HG03457 (cell line): ENCODE measurements around the gene ZNF225.
A peak's percentile ranks its signal among the peaks of the same experiment; 100 is the strongest.
"Not testable (repeated sequence)": the region's sequence is repeated elsewhere in the genome, so short reads cannot be mapped to it uniquely, and the experiment has no call there.

ENCODE experiments used
- ATAC-seq: cut with Tn5 transposase; IDR thresholded peaks from one replicate; pipeline ENCODE4 v1.9.1; 2021; ENCODE audit warnings: moderate number of reproducible peaks; ENCODE audit not compliant: unreplicated experiment

ZNF225 gene

DNA sequence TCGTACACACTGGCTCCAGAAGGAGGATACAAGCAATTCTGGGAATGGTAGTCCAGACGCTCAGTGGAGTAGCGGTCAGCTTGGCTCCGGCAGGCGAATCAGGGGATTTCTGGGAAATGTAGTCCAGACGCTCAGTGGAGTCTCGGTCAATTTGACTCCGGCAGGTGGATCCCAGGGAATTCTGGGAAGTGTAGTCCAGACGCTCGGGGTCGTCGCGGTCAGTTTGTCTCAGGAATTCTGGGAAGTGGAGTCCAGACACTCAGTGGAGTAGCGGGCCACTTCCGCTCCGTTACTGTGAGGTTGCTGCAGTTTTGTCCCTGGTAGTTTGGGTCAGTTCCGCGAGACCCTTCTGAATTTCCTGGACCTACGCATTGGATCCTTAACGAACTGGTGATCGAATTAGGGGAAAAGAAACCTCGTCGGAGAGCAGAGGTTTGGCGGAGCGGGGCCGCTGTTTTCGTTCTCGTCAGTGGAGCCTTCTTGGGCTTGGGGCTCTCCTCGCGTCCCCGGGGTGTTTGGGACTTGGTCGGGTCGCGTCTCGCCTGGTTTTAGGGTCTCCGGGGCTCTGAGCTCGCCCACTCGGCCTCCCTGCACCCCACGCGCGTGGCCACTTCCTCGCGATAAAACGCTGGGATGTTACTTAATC, at the start of gene ZNF225:
Gene ZNF225, plus strand, starts transcription at position 262 of the 646 bp plus-strand sequence. CDS start 2,429 bp downstream, outside the sequence.
- ATAC-seq, result peak; percentile 81

DNA sequence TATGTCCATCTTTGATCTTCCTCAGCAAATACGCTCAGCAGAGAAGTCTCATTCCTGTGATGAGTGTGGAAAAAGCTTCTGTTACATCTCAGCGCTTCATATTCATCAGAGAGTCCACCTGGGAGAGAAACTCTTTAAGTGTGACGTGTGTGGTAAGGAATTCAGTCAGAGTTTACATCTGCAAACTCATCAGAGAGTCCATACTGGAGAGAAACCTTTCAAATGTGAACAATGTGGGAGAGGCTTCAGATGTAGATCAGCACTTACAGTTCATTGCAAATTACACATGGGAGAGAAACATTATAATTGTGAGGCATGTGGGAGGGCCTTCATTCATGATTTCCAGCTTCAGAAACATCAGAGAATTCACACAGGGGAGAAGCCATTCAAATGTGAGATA, 46.9 kb upstream of the ZNF225 start:
- ATAC-seq, result no peak

DNA sequence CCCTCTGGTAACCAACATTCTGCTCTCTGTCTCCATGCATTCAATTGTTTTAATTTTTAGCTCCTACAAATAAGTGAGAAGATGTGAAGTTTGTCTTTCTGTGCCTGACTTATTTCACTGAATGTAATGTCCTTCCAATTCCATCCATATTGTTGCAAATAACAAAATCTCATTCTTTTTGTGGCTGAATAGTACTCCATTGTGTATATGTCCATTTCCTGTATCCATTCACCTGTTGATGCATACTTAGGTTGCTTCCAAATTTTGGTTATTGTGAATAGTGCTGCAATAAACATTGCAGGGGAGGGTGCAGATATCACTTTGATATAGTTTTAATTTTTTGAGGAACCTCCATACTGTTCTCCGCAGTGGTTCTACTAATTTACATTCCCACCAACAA, 43.8 kb upstream of the ZNF225 start:
- no peak for ATAC-seq

DNA sequence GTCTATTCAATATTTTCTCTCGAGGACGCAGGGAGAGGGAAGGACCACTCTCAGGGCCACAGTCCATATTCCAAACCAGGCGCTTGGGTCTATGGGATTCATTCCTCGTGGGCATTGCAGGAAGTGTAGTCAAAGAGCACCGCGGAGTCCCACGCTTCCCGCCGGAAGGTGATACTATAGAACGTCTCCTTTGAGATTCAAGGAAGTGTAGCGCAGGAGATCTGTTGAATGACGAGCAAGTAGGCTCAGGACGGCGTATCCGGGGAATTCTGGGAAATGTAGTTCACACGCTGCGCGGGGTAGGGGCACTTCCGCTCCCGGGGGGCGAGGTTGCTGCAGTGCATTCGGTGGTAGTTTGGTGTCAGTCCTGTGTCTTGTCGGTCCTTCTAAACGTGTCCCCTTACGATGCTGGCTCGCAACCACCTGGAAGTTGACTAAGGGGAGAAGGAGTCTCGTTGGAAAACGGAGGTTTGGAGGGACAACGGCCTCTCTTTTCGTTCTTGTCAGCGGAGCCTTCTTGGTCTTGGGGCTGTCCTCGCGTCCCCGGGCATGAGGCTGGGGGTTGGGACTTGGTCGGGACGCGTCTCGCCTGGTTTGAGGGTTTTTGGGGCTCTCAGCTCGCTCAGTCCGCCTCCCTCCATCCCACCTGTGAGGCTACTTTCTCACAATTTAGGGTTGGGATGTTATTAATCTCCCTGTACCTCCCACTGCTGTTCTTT, 41.2 kb upstream of the ZNF225 start, which contains the start of gene ZNF284:
Gene ZNF284, plus strand, starts transcription at position 336 of the 719 bp plus-strand sequence. CDS start 4,231 bp downstream, outside the sequence.
- peak; percentile 83 for ATAC-seq

DNA sequence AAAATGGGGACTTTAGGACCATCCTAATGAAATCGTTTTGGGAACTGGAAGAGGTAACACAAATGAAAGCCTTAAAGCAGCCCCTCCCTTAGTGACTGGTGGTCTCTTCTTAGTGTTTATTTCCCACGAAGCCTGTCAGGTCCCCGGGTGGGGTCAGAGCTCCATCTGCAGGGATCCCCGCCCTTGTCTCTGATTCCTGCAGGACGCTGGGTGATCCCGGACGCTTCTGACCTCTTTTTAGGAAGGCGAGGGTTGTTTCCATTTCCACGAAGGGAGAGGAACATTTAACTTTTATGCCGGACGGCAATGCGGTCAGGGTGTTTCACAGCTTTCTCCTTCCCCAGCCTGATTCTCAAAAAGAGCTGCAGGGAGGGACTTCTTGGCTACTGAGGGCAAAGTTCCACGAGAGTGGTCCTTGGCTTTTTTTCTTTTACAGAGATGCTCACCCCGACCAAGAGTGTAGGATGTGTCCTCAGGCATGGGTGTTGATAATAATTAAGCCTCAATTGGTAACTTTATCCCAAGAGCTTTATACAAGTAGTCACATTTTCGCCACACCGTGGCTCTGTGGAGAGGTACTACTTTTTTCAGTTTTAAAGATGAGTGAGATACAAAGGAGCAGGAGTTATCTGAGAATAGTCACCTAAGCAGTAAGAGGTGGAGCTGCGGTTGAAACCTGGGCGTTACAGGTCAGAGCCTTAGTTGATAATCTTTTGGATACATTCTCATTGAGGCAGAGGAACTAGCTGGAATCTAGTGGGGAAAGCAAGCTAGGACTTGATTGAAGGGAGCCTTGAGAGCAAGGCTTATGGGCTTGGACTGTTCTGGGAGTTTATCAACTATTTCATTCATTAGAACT, 40.4 kb upstream of the ZNF225 start:
- ATAC-seq, result no peak

DNA sequence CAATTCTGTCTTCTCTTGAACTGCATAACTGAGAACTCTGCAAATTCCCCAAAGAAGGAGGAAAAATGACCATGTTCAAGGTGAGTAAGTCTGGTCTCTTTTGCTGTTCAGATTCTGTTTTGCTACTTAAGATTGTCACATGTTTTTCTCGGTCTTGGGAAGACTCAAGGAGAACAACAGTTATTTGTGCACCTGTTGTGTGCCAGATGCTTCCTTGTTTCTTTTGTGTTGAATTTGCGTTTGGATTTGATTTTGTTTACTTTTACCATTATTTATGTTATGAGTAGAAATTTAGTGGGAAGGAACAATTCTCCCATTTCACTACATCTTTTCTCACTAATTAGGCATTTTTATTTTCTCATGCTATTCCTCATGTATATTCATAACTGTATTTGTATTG, 36.9 kb upstream of the ZNF225 start:
- no peak for ATAC-seq

DNA sequence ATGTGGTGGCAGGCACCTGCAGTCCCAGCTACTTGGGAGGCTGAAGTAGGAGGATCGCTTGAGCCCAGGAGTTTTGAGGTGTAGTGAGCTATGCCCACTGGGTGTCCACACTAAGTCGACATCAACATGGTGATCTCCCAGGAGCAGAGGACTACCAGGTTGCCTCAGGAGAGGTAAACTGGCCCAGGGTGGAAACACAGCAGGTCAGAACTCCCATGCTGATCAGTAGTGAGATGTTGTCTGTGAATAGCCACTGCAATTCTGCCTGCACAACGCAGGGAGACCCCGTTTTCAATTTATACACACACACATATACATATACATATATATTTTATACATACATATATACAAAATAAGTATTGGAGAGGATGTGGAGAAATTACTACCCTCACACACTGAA, 21.1 kb upstream of the ZNF225 start:
- ATAC-seq, result no peak

DNA sequence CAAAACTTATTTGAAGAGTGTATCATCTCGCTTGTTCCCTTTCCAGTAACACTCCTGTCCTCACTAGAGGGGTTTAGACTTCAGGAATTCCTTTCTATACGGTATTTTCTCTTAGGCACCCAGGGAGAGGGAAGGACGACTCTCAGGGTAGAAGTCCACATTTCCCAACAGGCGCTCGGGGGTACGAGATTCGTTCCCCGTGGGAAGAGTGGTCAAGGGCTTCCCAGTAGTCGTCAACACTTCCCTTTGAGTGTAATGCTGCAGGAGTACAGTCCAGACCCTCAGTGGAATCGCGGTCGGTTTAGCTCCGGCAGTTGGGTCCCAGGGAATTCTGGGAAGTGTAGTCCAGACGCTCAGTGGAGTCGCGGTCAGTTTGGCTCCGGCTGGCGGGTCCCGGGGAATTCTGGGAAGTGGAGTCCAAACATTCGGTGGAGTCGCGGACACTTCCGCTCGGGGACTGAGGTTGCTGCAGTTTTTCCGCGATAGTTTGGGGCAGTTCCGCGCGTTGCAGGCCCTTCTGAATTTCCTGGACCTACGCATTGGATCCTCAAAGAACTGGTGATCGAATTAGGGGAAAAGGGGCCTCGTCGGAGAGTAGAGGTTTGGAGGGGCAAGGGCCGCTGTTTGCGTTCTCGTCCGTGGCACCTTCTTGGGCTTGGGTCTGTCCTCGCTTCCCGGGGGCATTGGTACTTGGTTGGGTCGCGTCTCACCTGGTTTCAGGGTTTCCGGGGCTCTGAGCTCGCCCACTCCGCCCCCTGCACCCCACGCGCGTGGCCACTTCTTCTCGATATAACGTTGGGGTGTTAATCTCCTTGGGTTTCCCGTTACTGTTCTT, 19.1 kb upstream of the ZNF225 start, which contains the start of gene ZNF224:
Gene ZNF224, plus strand, starts transcription at position 431 of the 835 bp plus-strand sequence. CDS start 3,513 bp downstream, outside the sequence.
- ATAC-seq, result peak; percentile 51

DNA sequence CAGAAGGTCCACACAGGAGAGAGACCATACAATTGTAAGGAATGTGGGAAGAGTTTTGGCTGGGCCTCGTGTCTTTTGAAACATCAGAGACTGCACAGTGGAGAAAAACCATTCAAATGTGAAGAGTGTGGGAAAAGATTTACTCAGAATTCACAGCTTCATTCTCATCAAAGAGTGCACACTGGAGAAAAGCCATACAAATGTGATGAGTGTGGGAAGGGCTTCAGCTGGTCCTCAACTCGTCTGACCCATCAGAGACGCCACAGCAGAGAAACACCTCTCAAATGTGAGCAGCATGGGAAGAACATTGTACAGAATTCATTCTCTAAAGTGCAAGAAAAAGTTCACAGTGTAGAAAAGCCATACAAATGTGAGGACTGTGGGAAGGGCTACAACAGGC, 5.4 kb upstream of the ZNF225 start:
- no peak for ATAC-seq

DNA sequence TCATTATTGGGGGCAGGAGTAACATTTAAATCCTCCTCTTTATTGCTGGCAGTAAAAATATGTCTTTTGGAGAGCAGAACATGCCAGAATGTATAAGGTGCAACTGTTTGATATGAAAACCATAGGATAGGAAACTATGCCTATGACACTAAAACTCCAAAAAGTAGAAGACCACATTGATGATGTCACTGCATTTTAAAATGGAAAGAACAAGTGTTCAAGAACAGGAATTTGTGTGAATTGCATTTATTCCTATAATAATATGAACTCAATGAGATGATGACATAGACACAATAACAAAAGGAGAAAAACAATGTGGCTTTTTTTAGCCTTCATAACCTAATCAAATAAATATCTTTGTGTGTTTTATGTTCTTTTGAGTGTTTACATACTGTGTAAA, 3.7 kb upstream of the ZNF225 start:
- no peak for ATAC-seq

DNA sequence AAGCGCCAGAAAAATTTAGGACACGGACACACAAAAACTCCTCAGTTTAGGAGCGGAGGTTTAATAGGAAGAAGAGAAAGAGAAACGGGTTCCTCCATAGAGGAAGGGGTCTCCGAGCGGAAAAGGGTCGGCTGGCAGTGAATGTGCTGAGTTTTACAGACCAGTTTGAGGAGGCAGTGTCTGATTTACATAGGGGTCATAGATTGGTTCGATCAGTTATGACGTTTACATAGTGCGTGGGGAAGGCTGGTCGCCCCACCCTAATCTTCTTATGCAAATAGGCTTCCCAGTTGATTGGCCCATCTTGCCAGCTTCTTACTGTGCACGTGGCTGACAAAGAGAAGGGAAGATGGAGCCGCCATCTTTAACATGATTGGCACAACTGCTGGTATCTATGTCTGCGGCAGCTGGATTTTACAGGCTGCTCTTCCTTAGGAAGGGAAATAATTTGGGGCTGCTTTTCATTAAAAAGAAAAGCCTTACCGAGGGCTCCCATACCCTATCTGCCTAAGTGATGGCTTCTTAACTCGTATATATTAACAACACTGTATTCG, 1.2 kb upstream of the ZNF225 start:
- no peak for ATAC-seq

DNA sequence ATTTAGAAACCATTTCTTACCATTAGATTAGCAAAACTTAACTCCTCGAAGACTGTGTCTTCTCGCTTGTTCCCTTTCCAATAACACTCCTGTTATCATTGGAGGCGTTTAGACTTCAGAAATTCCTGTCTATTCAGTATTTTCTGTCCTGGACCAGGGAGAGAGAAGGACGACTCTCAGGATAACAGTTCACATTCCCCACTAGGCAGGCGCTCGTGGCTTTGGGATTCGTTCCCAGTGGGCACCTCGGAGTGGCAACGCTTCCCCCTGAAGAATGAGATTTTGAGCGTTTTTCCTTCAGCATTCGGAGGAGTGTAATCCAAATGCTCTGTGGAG, 429 bp upstream of the ZNF225 start:
- no peak for ATAC-seq

DNA sequence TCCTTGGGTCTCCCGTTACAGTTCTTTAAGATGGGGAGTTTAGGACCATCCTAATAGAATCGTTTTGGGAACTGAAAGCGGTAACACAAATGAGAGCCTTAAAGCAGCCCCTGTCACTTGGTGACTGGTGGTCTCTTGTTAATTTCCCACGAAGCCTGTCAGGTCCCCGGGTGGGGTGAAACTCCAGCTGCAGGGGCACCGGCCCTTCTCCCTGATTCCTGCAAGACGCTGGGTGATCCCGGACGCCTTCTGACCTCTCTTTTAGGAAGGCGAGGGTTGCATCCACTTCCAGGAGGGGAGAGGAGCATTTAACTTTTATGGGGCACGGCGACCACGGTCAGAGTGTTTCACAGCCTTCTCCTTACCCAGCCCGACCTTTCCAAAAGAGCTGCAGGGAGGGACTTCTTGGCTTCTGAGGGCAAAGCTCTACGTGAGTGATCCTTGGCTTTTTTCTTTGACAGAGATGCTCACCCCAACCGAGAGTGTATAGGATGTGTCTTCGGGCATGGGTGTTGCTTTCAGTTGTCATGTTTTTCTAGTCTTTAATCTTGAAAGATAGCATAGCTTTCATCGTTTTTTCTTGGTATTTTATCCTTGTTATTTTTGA, 688 bp downstream of the ZNF225 start:
- no peak for ATAC-seq

DNA sequence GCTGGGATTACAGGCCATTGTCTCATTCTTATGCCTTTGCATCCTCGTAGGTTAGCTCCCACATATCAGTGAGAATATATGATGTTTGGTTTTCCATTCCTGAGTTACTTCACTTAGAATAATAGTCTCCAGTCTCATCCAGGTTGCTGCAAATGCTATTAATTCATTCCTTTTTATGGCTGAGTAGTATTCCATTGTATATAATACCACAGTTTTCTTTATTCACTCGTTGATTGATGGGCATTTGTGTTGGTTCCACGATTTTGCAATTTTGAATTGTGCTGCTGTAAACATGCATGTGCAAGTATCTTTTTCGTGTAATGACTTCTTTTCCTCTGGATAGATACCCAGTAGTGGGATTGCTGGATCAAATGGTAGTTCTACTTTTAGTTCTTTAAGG, 8.0 kb downstream of the ZNF225 start:
- not testable (repeated sequence) for ATAC-seq

DNA sequence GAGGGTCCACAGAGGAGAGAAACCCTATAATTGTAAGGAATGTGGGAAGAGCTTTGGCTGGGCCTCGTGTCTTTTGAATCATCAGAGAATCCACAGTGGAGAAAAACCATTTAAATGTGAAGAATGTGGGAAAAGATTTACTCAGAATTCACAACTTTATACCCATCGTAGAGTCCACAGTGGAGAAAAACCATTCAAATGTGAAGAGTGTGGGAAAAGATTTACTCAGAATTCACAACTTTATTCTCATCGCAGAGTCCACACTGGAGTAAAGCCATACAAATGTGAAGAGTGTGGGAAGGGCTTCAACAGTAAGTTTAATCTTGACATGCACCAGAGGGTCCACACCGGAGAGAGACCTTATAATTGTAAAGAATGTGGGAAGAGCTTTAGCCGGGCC, 18.8 kb downstream of the ZNF225 start:
- no peak for ATAC-seq

DNA sequence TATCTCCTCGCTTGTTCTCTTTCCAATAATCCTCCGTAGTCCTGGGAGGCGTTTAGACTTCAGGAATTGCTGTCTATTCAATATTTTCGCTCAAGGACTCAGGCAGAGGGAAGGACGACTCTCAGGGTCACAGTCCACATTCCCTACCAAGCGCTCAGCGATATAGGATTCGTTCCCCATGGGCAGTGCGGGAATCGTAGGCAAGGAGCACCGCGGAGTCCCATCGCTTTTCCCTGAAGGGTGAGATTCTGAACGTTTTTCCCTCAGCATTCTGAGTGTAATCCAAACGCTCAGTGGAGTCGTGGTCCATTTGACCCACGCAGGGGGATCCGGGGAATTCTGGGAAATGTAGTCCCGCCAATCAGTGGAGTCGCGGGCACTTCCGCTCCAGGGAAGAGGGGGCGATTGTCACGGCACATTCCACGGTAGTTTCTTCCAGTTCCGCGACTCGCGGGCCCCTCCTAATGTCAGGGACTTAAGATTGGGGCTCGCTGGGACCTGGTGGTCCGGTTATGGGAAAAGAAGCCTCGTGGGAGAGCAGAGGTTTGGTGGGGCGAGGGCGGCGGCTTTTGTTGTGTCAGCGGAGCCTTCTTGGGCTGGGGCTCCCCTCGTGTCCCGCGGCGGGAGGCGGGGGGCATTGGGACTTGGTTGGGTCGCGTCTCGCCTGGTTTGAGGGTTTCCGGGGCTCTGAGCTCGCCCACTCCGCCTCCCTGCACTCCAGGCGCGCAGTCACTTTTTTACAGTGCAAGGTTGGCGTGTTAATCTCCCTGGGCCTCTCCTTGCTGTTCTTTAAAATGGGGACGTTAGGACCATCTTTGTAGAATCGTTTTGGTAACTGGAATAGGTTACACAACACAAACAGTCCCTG, 28.2 kb downstream of the ZNF225 start, which contains the start of gene ZNF234:
Gene ZNF234, plus strand, starts transcription at position 364 of the 868 bp plus-strand sequence. CDS start 3,079 bp downstream, outside the sequence.
- no peak for ATAC-seq

DNA sequence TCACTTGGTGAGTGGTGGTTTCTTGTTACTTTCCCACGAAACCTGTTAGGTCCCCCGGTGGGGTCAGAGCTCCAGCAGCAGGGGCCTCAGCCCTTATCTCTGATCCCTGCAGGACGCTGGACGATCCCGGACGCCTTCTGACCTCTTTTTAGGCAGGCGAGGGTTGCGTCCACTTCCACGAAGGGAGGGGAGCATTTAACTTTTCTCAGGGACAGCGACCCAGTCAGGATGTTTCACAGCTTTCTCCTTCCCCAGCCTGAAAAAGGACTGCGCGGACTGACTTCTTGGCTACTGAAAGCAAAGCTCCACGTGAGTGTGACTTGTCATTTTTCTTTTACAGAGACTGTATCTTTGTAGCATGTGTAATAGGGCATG, 28.8 kb downstream of the ZNF225 start:
- ATAC-seq, result no peak

DNA sequence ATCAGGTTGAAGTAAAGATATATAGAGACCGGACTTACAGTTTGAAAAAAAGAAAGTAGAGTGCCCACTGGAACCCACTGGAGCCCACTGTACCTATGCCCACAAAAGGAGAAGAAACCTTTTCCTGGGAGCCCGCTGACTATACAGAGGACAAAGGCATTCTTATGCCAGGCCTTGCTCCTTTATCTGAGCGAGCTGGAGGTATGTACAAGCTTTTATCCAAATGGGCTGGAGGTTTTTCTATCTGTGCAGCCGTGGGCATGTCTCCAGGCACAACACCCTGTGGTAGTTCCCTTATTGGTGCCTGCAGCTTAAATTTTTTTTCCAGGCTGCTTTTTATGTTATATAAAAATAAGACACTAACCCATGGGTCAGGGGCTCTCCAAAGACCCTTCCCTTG, 36.6 kb downstream of the ZNF225 start:
- no peak for ATAC-seq

DNA sequence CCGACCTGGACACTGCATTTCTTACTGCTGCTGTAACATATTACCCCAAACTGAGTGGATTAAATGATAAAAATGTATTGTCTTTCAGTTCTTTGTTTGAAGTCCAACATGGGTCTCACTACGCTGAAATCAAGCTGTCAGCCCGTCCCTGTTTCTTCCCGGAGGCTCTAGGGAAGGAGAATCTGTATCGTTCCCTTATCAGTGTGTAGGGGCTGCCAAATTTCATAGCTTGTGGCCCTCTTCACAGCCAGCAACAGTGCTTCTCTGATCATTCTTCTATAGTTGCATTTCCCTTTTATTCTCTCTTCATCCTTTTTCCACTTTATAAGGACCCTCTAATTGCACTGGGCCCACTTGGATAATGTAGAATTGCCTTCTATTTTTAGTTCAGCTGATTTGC, 38.3 kb downstream of the ZNF225 start:
- no peak for ATAC-seq
